A549 (cell line): ENCODE results near the gene PORCN.

Source experiments
- CBX8 ChIP-seq: fragments of 200-600 bp; sonication (generic); IDR thresholded peaks from 2 replicates; pipeline ENCODE4 v1.6.1; 2016
- CTCF ChIP-seq: fragments of >200 bp; sonication (Bioruptor Twin); formaldehyde crosslinking; IDR thresholded peaks from 3 replicates; pipeline ENCODE4 v1.5.1; 2016
- EP300 ChIP-seq, 2 experiments: fragments of >200 bp; sonication (Bioruptor Twin); formaldehyde crosslinking; IDR thresholded peaks; 2 replicates in 1 of 2; 3 replicates in 1 of 2; pipeline ENCODE4 v1.6.1; 2016 to 2017
- ESRRA ChIP-seq: fragments of 150-350 bp; IDR thresholded peaks from 2 replicates; pipeline ENCODE4 v1.6.1; 2014; ENCODE audit warnings: mild to moderate bottlenecking, low read length, borderline replicate concordance
- FOSL2 ChIP-seq, 2 experiments: fragments of 450-650 bp in 1 of 2; fragments of >200 bp in 1 of 2; sonication (Bioruptor Twin) in 1 of 2; formaldehyde crosslinking; IDR thresholded peaks; 2 replicates each; pipeline versions ENCODE4 v1.5.0 to v1.6.1; 2016 to 2020; ENCODE audit warnings: mild to moderate bottlenecking in 1 of 2, moderate library complexity in 1 of 2
- MAFK ChIP-seq: fragments of 450-650 bp; IDR thresholded peaks from 2 replicates; pipeline ENCODE4 v1.6.1; 2014; ENCODE audit not compliant: partially characterized antibody
- PHF8 ChIP-seq: fragments of 200-600 bp; sonication (generic); IDR thresholded peaks from 2 replicates; pipeline ENCODE4 v1.6.1; 2016; ENCODE audit warnings: low read depth, mild to moderate bottlenecking, antibody characterized with exemption, moderate library complexity, borderline replicate concordance
- POLR2A ChIP-seq: IDR thresholded peaks from 2 replicates; pipeline ENCODE4 v1.6.1; 2012; ENCODE audit warnings: mild to moderate bottlenecking, low read length
- RCOR1 ChIP-seq: fragments of 150-350 bp; IDR thresholded peaks from 2 replicates; pipeline ENCODE4 v1.6.1; 2014; ENCODE audit warnings: antibody characterized with exemption, low read length, low read depth
- REST ChIP-seq: fragments of 200-600 bp; sonication (generic); IDR thresholded peaks from 2 replicates; pipeline ENCODE4 v1.6.1; 2016; ENCODE audit warnings: antibody characterized with exemption, mild to moderate bottlenecking, moderate library complexity
- USF2 ChIP-seq: fragments of 450-650 bp; IDR thresholded peaks from 2 replicates; pipeline ENCODE4 v1.6.1; 2014; ENCODE audit warnings: antibody characterized with exemption
- ZC3H11A ChIP-seq: fragments of 450-650 bp; IDR thresholded peaks from 2 replicates; pipeline ENCODE4 v1.6.1; 2014; ENCODE audit warnings: antibody characterized with exemption, mild to moderate bottlenecking
- ZSCAN20 ChIP-seq: fragments of 250-450 bp; sonication (Bioruptor Pico); IDR thresholded peaks from 2 replicates; pipeline ENCODE4 v1.8.0; 2022; ENCODE audit warnings: mild to moderate bottlenecking, moderate library complexity
- TF ChIP-seq, protein P1 (sequence below): fragments of 250-450 bp; sonication (Bioruptor Pico); IDR thresholded peaks from 2 replicates; pipeline ENCODE4 v1.5.0; 2020; ENCODE audit warnings: low read depth, mild to moderate bottlenecking, moderate library complexity

DNA sequence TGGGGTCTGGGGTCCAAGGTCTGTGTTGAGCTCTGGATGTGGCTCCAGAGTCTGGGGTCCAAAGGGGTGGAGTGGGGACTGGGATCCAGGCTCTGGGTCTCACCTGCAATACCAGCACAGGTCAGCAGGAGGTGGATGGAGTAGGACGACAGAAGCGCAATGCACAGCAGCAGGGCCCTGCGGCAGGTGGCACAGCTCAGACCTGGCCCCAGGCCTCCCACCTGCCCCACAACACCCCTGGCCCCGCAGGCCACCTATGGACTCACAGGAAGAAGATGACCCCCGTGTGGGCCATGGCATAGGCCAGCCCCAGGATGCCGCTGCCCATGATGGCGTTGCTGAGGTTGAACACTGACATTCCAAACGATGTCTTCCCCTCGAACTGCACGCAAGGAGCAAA lies 42.1 kb upstream of the PORCN start:
- TF ChIP-seq ESRRA (no peak), CTCF (no peak), ZC3H11A (no peak), MAFK (no peak), CBX8 (no peak), FOSL2 (IDR thresholded peaks at IDR 0.05) (no peak), FOSL2 (CRISPR knock-in tag; IDR thresholded peaks at IDR 0.05) (no peak), PHF8 (no peak), USF2 (no peak), RCOR1 (no peak), POLR2A (no peak), ZSCAN20 (CRISPR knock-in tag) (no peak), REST (no peak), EP300 (IDR thresholded peaks at IDR 0.05) (no peak)
- TF ChIP-seq, protein P1, sequence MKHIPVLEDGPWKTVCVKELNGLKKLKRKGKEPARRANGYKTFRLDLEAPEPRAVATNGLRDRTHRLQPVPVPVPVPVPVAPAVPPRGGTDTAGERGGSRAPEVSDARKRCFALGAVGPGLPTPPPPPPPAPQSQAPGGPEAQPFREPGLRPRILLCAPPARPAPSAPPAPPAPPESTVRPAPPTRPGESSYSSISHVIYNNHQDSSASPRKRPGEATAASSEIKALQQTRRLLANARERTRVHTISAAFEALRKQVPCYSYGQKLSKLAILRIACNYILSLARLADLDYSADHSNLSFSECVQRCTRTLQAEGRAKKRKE (CRISPR knock-in tag) = no peak
